Loucy (cell line): ENCODE results near the gene TBX1.

Experiments used
- CTCF ChIP-seq: fragments of 200-600 bp; sonication (generic); conservative IDR thresholded peaks from 2 replicates; pipeline ENCODE4 v1.5.1; 2014; ENCODE audit warnings: mild to moderate bottlenecking, antibody characterized with exemption, low read length
- EZH2phosphoT487 ChIP-seq: fragments of 200-600 bp; IDR thresholded peaks from 2 replicates; pipeline ENCODE4 v1.6.1; 2018; ENCODE audit warnings: antibody characterized with exemption, mild to moderate bottlenecking, moderate library complexity, borderline replicate concordance

GRCh38 chr22:19807161-19807913 is 46.8 kb downstream of the TBX1 start:
- TF ChIP-seq CTCF (no peak), EZH2phosphoT487 (no peak)
